ENCODE measurements around the gene STXBP5L. TPM values are rescaled to one million over a fixed set of nuclear protein-coding genes. Genes with fewer than 3 reads are reported as not detected.

Gene STXBP5L
- total and polyA plus RNA-seq, 8 donors, result 0.11 to 1.5 (median 0.54) TPM

GRCh38 chr3:120983841-120984240, 75.8 kb downstream of the STXBP5L start:
- DNase-seq, result no peak
- Histone ChIP-seq H3K4me1 (no peaks in the 10 kb centered on the region), H3K4me3 (no peak overlapping the region), H3K27me3 (no peaks in the 10 kb centered on the region), H3K36me3 (no peaks in the 10 kb centered on the region), H3K27ac (no peak overlapping the region), H3K9me3 (no peaks in the 10 kb centered on the region)
- intact Hi-C loops (cut with DNase I), result no loop called here
- no peak for ATAC-seq
- WGBS, 2 donors, result 37 to 43% methylated on average over 2 of the region's 2 CpGs
- no peak for FAIRE-seq
- TF ChIP-seq, protein P1, sequence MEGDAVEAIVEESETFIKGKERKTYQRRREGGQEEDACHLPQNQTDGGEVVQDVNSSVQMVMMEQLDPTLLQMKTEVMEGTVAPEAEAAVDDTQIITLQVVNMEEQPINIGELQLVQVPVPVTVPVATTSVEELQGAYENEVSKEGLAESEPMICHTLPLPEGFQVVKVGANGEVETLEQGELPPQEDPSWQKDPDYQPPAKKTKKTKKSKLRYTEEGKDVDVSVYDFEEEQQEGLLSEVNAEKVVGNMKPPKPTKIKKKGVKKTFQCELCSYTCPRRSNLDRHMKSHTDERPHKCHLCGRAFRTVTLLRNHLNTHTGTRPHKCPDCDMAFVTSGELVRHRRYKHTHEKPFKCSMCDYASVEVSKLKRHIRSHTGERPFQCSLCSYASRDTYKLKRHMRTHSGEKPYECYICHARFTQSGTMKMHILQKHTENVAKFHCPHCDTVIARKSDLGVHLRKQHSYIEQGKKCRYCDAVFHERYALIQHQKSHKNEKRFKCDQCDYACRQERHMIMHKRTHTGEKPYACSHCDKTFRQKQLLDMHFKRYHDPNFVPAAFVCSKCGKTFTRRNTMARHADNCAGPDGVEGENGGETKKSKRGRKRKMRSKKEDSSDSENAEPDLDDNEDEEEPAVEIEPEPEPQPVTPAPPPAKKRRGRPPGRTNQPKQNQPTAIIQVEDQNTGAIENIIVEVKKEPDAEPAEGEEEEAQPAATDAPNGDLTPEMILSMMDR (IDR thresholded peaks at IDR 0.05), result no peak

DNA sequence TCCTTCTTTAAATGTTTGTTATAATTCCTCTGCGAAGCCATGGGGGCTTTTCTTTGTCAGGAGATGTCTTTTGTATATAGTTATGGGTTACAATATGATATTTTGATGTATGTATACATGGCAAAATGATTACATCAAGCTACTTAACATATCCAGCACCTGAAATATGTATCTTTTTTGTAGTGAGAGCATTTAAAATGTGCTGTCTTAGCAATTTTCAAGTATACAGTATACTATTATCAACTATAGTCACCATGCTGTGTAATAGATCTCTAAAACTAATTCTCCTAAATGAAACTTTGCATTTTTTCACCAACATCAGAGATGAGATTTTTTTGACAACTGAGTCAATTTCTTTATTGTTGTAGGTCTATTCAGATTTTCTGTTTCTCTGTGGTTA, 77.2 kb downstream of the STXBP5L start:
- Histone ChIP-seq H3K9me3 (no peaks in the 10 kb centered on the region), H3K27me3 (no peaks in the 10 kb centered on the region), H3K4me3 (no peak overlapping the region), H3K4me1 (no peaks in the 10 kb centered on the region), H3K36me3 (no peaks in the 10 kb centered on the region), H3K27ac (no peak overlapping the region)
- no peak for FAIRE-seq
- TF ChIP-seq, protein P1 (IDR thresholded peaks at IDR 0.05), result no peak
- intact Hi-C loops (cut with DNase I), result no loop called here
- 53 to 64% methylated on average over 1 of the region's 1 CpG for WGBS, 2 donors
- ATAC-seq, result no peak
- DNase-seq, result no peak

- intact Hi-C loops (cut with DNase I), result no loop called here
- H3K27ac ChIP-seq, result no peak overlapping the region
- no peak overlapping the region for H3K4me3 ChIP-seq
- no peak for ATAC-seq
- no peaks in the 10 kb centered on the region for H3K4me1 ChIP-seq
- TF ChIP-seq, protein P1 (IDR thresholded peaks at IDR 0.05), result no peak
- H3K27me3 ChIP-seq, result no peaks in the 10 kb centered on the region
- H3K9me3 ChIP-seq, result no peaks in the 10 kb centered on the region
- DNase-seq, result no peak
- no peaks in the 10 kb centered on the region for H3K36me3 ChIP-seq
- FAIRE-seq, result no peak
- WGBS, 2 donors, result 86 to 97% methylated on average over 4 of the region's 4 CpGs
Observed at GRCh38 chr3:120988994-120989393, 81.0 kb downstream of the STXBP5L start.

GRCh38 chr3:121018917-121019321, 110.9 kb downstream of the STXBP5L start:
- Histone ChIP-seq H3K27ac (no peak overlapping the region), H3K27me3 (no peaks in the 10 kb centered on the region), H3K36me3 (no peaks in the 10 kb centered on the region), H3K4me1 (no peaks in the 10 kb centered on the region), H3K9me3 (no peaks in the 10 kb centered on the region), H3K4me3 (no peak overlapping the region)
- intact Hi-C loops (cut with DNase I), result no loop called here
- no peak for DNase-seq
- ATAC-seq, result no peak
- FAIRE-seq, result no peak
- TF ChIP-seq, protein P1 (IDR thresholded peaks at IDR 0.05), result no peak
- WGBS, 2 donors, result 75 to 84% methylated on average over 8 of the region's 8 CpGs

DNA sequence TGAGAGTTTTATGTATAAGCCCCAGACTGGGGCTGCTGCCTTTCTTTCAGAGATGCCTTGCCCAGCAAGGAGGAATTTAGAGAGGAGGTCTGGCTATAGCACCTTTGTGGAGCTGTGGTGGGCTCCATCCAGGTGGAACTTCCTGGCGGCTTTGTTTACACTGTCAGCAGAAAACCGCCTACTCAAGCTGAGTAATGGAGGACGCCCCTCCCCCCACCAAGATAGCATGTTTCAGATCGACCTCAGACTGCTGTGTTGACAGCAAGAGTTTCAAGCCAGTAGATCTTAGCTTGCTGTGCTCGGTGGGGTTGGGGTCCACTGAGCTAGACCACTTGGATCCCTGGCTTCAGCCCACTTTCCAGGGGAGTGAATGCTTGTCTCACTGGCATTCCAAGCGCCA, 155.6 kb downstream of the STXBP5L start:
- TF ChIP-seq, protein P1 (IDR thresholded peaks at IDR 0.05), result no peak
- no peak overlapping the region for H3K4me3 ChIP-seq
- FAIRE-seq (no peak), DNase-seq (no peak), ATAC-seq (no peak)
- no peaks in the 10 kb centered on the region for H3K4me1 ChIP-seq
- 52 to 56% methylated on average over 6 of the region's 6 CpGs for WGBS, 2 donors
- H3K27me3 ChIP-seq, result no peaks in the 10 kb centered on the region
- H3K36me3 ChIP-seq, result no peaks in the 10 kb centered on the region
- no peaks in the 10 kb centered on the region for H3K9me3 ChIP-seq
- intact Hi-C loops (cut with DNase I), result no loop called here
- no peak overlapping the region for H3K27ac ChIP-seq

Data from pancreas (tissue), 10 donors.